Measurements from ENCODE around the gene C16orf78. TPM values are rescaled to one million over a fixed set of nuclear protein-coding genes. Genes with fewer than 3 reads are reported as not detected.

The C16orf78 gene
- total and polyA plus RNA-seq, 4 donors = not detected

DNA sequence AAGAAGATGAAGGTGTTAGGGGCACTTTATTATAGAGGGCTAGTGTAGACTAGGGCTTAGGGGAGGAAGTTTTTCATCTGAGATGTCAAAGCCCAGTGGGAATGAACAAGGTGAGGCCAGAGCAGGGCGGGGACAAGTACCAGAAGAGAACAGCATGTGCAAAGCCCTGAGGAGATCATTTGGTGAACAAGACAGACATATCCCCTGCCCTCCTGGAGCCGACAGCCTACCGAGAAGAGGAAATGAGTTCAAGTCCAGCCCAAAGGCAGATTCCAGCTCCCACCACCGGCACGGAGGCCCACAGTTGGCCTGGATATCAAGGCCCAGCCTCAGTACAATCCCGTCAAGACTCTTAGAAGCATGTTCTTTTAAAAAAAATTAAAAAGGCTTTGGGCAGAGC, 61.1 kb downstream of the C16orf78 start:
- DNase-seq = no peak
- peaks cover 0 to 2% (median 0%) of the 10 kb centered on the region in 3 donors for H3K27me3 ChIP-seq (ENCODE audit: control insufficient read depth in 3 of 3, insufficient read depth in 3 of 3, low read length in 2 of 3)
- no peaks in the 10 kb centered on the region for H3K4me1 ChIP-seq (ENCODE audit: control insufficient read depth in 5 of 5, insufficient read depth in 5 of 5, low read length in 5 of 5)
- H3K4me3 ChIP-seq = no peak overlapping the region
- H3K36me3 ChIP-seq (ENCODE audit: control insufficient read depth in 4 of 4, insufficient read depth in 4 of 4, low read length in 4 of 4) = no peaks in the 10 kb centered on the region
- ATAC-seq (ENCODE audit: insufficient read depth, low FRiP score) = no peak
- TF ChIP-seq, protein P1, sequence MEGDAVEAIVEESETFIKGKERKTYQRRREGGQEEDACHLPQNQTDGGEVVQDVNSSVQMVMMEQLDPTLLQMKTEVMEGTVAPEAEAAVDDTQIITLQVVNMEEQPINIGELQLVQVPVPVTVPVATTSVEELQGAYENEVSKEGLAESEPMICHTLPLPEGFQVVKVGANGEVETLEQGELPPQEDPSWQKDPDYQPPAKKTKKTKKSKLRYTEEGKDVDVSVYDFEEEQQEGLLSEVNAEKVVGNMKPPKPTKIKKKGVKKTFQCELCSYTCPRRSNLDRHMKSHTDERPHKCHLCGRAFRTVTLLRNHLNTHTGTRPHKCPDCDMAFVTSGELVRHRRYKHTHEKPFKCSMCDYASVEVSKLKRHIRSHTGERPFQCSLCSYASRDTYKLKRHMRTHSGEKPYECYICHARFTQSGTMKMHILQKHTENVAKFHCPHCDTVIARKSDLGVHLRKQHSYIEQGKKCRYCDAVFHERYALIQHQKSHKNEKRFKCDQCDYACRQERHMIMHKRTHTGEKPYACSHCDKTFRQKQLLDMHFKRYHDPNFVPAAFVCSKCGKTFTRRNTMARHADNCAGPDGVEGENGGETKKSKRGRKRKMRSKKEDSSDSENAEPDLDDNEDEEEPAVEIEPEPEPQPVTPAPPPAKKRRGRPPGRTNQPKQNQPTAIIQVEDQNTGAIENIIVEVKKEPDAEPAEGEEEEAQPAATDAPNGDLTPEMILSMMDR (IDR thresholded peaks at IDR 0.05; ENCODE audit: control extremely low read depth, extremely low read depth) = no peak
- no peaks in the 10 kb centered on the region for H3K9me3 ChIP-seq (ENCODE audit: control insufficient read depth in 4 of 4, insufficient read depth in 3 of 4, low read length in 3 of 4)
- H3K27ac ChIP-seq (ENCODE audit: low read depth in 1 of 2, low read length in 1 of 2) = no peak overlapping the region
- WGBS, 2 donors = 95 to 97% methylated on average over 6 of the region's 6 CpGs
- H3K9ac ChIP-seq (ENCODE audit: insufficient read depth in 1 of 2, low read length in 2 of 2) = no peak overlapping the region

GRCh38 chr16:49436181-49436580, 62.6 kb downstream of the C16orf78 start:
- no peaks in the 10 kb centered on the region for H3K9me3 ChIP-seq (ENCODE audit: control insufficient read depth in 4 of 4, insufficient read depth in 3 of 4, low read length in 3 of 4)
- WGBS, 2 donors = 77 to 87% methylated on average over 7 of the region's 7 CpGs
- H3K27me3 ChIP-seq (ENCODE audit: control insufficient read depth in 3 of 3, insufficient read depth in 3 of 3, low read length in 2 of 3) = no peaks in the 10 kb centered on the region
- no peak overlapping the region for H3K9ac ChIP-seq (ENCODE audit: insufficient read depth in 1 of 2, low read length in 2 of 2)
- no peaks in the 10 kb centered on the region for H3K36me3 ChIP-seq (ENCODE audit: control insufficient read depth in 4 of 4, insufficient read depth in 4 of 4, low read length in 4 of 4)
- H3K4me3 ChIP-seq = no peak overlapping the region
- H3K27ac ChIP-seq (ENCODE audit: low read depth in 1 of 2, low read length in 1 of 2) = no peak overlapping the region
- DNase-seq (no peak), ATAC-seq (ENCODE audit: insufficient read depth, low FRiP score) (no peak)
- TF ChIP-seq, protein P1 (IDR thresholded peaks at IDR 0.05; ENCODE audit: control extremely low read depth, extremely low read depth) = no peak
- peaks cover 0 to 5% (median 2%) of the 10 kb centered on the region in 5 donors for H3K4me1 ChIP-seq (ENCODE audit: control insufficient read depth in 5 of 5, insufficient read depth in 5 of 5, low read length in 5 of 5)

GRCh38 chr16:49437344-49437743, 63.7 kb downstream of the C16orf78 start:
- Histone ChIP-seq H3K9me3 (ENCODE audit: control insufficient read depth in 4 of 4, insufficient read depth in 3 of 4, low read length in 3 of 4) (no peaks in the 10 kb centered on the region), H3K9ac (ENCODE audit: insufficient read depth in 1 of 2, low read length in 2 of 2) (no peak overlapping the region), H3K27me3 (ENCODE audit: control insufficient read depth in 3 of 3, insufficient read depth in 3 of 3, low read length in 2 of 3) (no peaks in the 10 kb centered on the region), H3K4me3 (no peak overlapping the region), H3K27ac (ENCODE audit: low read depth in 1 of 2, low read length in 1 of 2) (no peak overlapping the region), H3K36me3 (ENCODE audit: control insufficient read depth in 4 of 4, insufficient read depth in 4 of 4, low read length in 4 of 4) (no peaks in the 10 kb centered on the region), H3K4me1 (ENCODE audit: control insufficient read depth in 5 of 5, insufficient read depth in 5 of 5, low read length in 5 of 5) (peaks cover 0 to 8% (median 6%) of the 10 kb centered on the region in 5 donors)
- DNase-seq (no peak), ATAC-seq (ENCODE audit: insufficient read depth, low FRiP score) (no peak)
- 86 to 91% methylated on average over 5 of the region's 5 CpGs for WGBS, 2 donors
- TF ChIP-seq, protein P1 (IDR thresholded peaks at IDR 0.05; ENCODE audit: control extremely low read depth, extremely low read depth) = no peak

- 79 to 84% methylated on average over 7 of the region's 7 CpGs for WGBS, 2 donors
- TF ChIP-seq, protein P1 (IDR thresholded peaks at IDR 0.05; ENCODE audit: control extremely low read depth, extremely low read depth) = no peak
- no peaks in the 10 kb centered on the region for H3K9me3 ChIP-seq (ENCODE audit: control insufficient read depth in 4 of 4, insufficient read depth in 3 of 4, low read length in 3 of 4)
- H3K27ac ChIP-seq (ENCODE audit: low read depth in 1 of 2, low read length in 1 of 2) = no peak overlapping the region
- peaks cover 0 to 14% (median 10%) of the 10 kb centered on the region in 5 donors for H3K4me1 ChIP-seq (ENCODE audit: control insufficient read depth in 5 of 5, insufficient read depth in 5 of 5, low read length in 5 of 5)
- no peak overlapping the region for H3K9ac ChIP-seq (ENCODE audit: insufficient read depth in 1 of 2, low read length in 2 of 2)
- H3K36me3 ChIP-seq (ENCODE audit: control insufficient read depth in 4 of 4, insufficient read depth in 4 of 4, low read length in 4 of 4) = no peaks in the 10 kb centered on the region
- no peak overlapping the region for H3K4me3 ChIP-seq
- DNase-seq (no peak), ATAC-seq (ENCODE audit: insufficient read depth, low FRiP score) (no peak)
- no peaks in the 10 kb centered on the region for H3K27me3 ChIP-seq (ENCODE audit: control insufficient read depth in 3 of 3, insufficient read depth in 3 of 3, low read length in 2 of 3)
Measured at GRCh38 chr16:49439050-49439449, 65.4 kb downstream of the C16orf78 start.
